HG03135 (cell line): ENCODE measurements around the gene TRRAP.
"Not testable (repeated sequence)": the region's sequence is repeated elsewhere in the genome, so short reads cannot be mapped to it uniquely, and the experiment has no call there.

Experiments
- ATAC-seq: cut with Tn5 transposase; IDR thresholded peaks from one replicate; pipeline ENCODE4 v1.9.1; 2021; ENCODE audit warnings: mild to moderate bottlenecking, moderate library complexity; ENCODE audit not compliant: unreplicated experiment

The TRRAP gene

GRCh38 chr7:98878365-98879197, at the start of gene TRRAP:
Gene TRRAP (plus strand): TSS chr7:98878532. CDS start chr7:98881151, 2,619 bp downstream.
- ATAC-seq, result peak; percentile 67

- no peak for ATAC-seq
Measured at GRCh38 chr7:98830972-98831548, 47.3 kb upstream of the TRRAP start.

GRCh38 chr7:98831641-98832221, 46.6 kb upstream of the TRRAP start:
- no peak for ATAC-seq

- no peak for ATAC-seq
Measured at GRCh38 chr7:98833022-98833421, 45.3 kb upstream of the TRRAP start.

- ATAC-seq, result no peak
Measured at GRCh38 chr7:98834949-98835348, 43.4 kb upstream of the TRRAP start.

GRCh38 chr7:98836811-98837629, 41.3 kb upstream of the TRRAP start:
- ATAC-seq, result no peak

GRCh38 chr7:98837630-98837972, 40.7 kb upstream of the TRRAP start:
- ATAC-seq, result no peak

- no peak for ATAC-seq
Measured at GRCh38 chr7:98840096-98840495, 38.2 kb upstream of the TRRAP start.

- ATAC-seq, result no peak
Measured at GRCh38 chr7:98840722-98841121, 37.6 kb upstream of the TRRAP start.

- no peak for ATAC-seq
Measured at GRCh38 chr7:98841179-98841997, 36.9 kb upstream of the TRRAP start.

GRCh38 chr7:98842552-98842951, 35.8 kb upstream of the TRRAP start:
- ATAC-seq, result not testable (repeated sequence)

GRCh38 chr7:98848918-98849317, 29.4 kb upstream of the TRRAP start:
- ATAC-seq, result no peak

- no peak for ATAC-seq
Measured at GRCh38 chr7:98852826-98853225, 25.5 kb upstream of the TRRAP start.

- ATAC-seq, result no peak
Measured at GRCh38 chr7:98855610-98856422, 22.5 kb upstream of the TRRAP start.

GRCh38 chr7:98860071-98860470, 18.3 kb upstream of the TRRAP start:
- no peak for ATAC-seq

- no peak for ATAC-seq
Measured at GRCh38 chr7:98862203-98862602, 16.1 kb upstream of the TRRAP start.

GRCh38 chr7:98862716-98863420, 15.5 kb upstream of the TRRAP start:
- ATAC-seq, result no peak

GRCh38 chr7:98863601-98864000, 14.7 kb upstream of the TRRAP start:
- ATAC-seq, result no peak
